Suppressor macrophage treated with lipopolysaccharide for 4 hours (primary cell): Measurements from ENCODE around the gene CIDEC.

Experiments
- DNase-seq: peaks from one replicate; pipeline ENCODE4 v3.0.0-alpha.2; 2020

Gene CIDEC

GRCh38 chr3:9841015-9841414 lies 39.0 kb downstream of the CIDEC start:
- no peak for DNase-seq

- DNase-seq, result no peak
These were observed 41.2 kb downstream of the CIDEC start for GRCh38 chr3:9838856-9839255.

- DNase-seq, result peak; percentile 18
These were observed 42.1 kb downstream of the CIDEC start for GRCh38 chr3:9837701-9838582.

DNA sequence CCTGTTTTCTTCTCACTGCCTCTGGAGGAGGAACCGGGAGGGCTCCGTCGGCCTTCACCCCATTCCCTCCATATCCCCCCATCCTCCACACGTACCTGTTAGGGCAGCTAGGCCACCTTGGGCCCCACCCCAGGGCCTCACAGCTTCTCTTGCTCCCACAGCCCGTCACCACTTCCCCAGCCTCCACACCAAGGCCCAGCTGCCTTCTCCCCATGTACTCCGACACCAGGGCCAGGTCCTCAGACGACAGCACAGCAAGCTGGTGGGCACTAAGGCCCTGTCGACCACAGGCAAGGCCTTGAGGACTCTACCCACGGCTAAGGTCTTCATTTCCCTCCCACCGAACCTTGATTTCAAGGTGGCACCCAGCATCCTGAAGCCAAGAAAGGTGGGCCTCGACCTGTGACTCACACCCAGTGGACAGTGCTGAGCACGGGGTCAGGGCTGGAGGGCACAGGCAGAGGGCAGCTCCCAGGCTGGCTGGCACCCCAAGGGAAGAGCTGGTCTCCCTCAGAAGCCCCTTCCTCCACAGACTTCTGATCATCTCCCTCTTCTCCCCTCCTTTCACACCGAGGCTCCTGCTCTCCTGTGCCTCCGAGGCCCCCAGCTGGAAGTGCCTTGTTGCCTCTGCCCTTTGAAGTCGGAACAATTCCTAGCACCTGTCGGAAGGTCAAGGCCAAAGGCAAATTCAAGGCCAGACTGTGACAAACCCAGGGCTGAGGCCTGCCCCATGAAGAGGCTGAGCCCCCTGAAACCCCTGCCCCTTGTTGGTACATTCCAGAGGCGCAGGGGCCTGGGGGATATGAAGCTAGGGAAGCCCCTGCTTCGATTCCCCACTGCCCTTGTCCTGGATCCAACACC lies 45.3 kb downstream of the CIDEC start:
- no peak for DNase-seq

DNA sequence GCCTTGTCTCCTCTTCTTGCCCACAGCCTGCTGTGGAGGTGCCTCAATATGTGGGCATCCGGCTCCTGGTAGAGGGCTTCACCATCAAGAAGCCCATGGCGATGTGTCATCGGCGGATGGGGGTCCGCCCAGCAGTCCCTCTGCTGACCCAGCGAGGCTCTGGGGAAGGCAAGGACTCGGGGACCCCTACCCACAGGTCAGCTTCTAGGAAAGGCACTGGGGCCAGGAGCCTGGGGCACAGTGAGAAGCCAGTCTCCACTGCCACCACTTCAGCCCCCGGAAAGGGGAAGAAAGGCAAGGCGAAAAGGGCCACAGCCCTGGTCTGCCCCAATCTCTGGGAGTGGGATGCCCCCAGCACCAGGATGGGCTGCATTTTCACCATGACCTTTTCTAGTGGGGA lies 47.0 kb downstream of the CIDEC start:
- DNase-seq, result no peak

- no peak for DNase-seq
These were observed 48.8 kb downstream of the CIDEC start for GRCh38 chr3:9831253-9831652.

GRCh38 chr3:9828801-9829755 lies 51.0 kb downstream of the CIDEC start:
- no peak for DNase-seq

DNA sequence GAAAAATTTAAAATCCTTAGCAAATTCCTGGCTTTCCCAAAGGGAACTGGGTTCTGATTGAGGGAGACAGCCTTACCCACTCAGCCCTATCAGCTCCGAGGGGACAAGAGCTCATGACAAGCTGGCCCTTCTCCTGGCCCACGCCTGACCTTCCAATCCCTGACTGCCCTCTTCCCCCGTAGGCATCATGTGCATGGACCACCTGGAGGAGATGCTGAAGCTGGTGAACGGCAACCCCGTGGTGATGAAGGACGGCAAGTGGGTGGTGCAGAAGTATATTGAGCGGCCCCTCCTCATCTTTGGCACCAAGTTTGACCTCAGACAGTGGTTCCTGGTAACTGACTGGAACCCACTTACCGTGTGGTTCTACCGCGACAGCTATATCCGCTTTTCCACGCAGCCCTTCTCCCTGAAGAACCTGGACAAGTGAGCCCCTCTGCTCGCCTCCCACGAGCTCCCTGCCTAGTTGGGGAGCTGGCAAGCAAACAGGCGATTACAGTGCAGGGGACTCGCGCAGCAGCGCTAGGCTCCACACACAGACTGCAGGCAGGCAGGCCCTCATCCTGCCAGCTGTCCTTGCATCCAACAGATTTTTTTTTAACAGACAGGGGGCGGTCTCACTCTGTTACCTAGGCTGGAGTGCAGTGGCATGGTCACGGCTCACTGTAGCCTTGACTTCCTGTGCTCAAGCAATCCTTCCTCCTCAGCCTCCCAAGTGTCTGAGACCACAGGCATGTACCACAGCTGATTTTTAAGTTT lies 53.1 kb downstream of the CIDEC start:
- peak; percentile 33 for DNase-seq

GRCh38 chr3:9825451-9826040 lies 54.5 kb downstream of the CIDEC start:
- no peak for DNase-seq

DNA sequence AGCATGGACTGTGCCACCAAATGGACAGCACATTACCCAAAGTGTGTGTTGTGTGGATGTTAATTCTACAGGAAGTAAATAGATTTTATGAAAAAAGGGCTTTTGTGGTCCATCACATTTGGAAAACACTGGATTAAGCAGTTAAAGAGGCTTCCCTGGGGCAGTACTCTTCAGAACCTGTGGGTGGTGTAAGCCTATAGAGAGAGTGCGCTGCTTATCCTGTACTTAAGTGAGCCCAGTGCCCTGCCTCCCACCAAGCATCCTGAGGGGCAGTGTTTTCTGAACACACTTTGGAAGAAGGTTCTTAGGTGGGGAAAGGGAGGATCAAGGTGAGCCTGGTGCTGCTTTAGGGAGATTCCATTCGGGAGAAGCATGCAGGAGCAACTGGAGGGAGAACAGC lies 59.1 kb downstream of the CIDEC start:
- DNase-seq, result no peak

GRCh38 chr3:9820543-9820942 lies 59.5 kb downstream of the CIDEC start:
- DNase-seq, result no peak

GRCh38 chr3:9818666-9819335 lies 61.3 kb downstream of the CIDEC start:
- no peak for DNase-seq

DNA sequence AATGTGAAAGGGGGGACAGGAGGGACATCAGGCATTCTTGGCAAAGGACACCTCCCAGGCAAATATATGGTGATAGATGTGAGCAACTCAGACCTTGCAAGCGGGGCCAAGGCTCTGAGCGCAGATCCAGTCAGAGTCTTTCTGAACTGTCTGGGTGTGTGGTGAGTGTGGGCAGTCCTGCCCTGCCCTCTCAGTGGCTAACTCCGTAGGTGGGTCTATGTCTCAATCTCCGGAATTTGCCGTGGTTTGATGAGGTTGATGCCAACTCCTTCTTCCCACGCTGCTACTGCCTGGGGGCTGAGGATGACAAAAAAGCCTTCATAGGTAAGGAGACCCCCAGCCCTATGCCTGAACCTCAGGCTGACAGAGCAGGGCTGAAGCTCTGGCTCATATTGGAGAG lies 62.6 kb downstream of the CIDEC start:
- DNase-seq, result no peak
